Brain microvascular endothelial cell (primary cell): ENCODE measurements around the gene PSMD12.
"Not testable (repeated sequence)": the region's sequence is repeated elsewhere in the genome, so short reads cannot be mapped to it uniquely, and the experiment has no call there.

Source experiments
- DNase-seq: peaks from one replicate; pipeline ENCODE4 v3.0.0-alpha.2; 2020
- H3K27ac ChIP-seq: fragments of 250-450 bp; sonication (Bioruptor Pico); 2 replicates; pipeline ENCODE4 v1.5.1; 2020; ENCODE audit warnings: mild to moderate bottlenecking, moderate library complexity
- H3K27me3 ChIP-seq: fragments of 250-450 bp; sonication (Bioruptor Pico); replicated peaks from 2 replicates; pipeline ENCODE4 v1.5.1; 2020; ENCODE audit warnings: mild to moderate bottlenecking
- H3K36me3 ChIP-seq: fragments of 250-450 bp; sonication (Bioruptor Pico); replicated peaks from 2 replicates; pipeline ENCODE4 v1.5.1; 2020; ENCODE audit warnings: mild to moderate bottlenecking
- H3K4me3 ChIP-seq: 2 replicates; pipeline ENCODE4 v1.5.1; 2011; ENCODE audit warnings: low read depth, mild to moderate bottlenecking, control low read depth, low read length, moderate library complexity
- in situ Hi-C: cut with HindIII; loops from 2 replicates; pipeline ENCODE4 v1.10.0; 2017; ENCODE audit warnings: low sequenced_read_pairs, low pct_ligation_motif_present
- TF ChIP-seq, protein P1 (sequence below): IDR thresholded peaks from 2 replicates; pipeline ENCODE4 v1.5.1; 2011; ENCODE audit warnings: low read depth, mild to moderate bottlenecking, moderate library complexity, low read length, control low read depth, inconsistent platforms; ENCODE audit errors: missing control alignments

Gene PSMD12

DNA sequence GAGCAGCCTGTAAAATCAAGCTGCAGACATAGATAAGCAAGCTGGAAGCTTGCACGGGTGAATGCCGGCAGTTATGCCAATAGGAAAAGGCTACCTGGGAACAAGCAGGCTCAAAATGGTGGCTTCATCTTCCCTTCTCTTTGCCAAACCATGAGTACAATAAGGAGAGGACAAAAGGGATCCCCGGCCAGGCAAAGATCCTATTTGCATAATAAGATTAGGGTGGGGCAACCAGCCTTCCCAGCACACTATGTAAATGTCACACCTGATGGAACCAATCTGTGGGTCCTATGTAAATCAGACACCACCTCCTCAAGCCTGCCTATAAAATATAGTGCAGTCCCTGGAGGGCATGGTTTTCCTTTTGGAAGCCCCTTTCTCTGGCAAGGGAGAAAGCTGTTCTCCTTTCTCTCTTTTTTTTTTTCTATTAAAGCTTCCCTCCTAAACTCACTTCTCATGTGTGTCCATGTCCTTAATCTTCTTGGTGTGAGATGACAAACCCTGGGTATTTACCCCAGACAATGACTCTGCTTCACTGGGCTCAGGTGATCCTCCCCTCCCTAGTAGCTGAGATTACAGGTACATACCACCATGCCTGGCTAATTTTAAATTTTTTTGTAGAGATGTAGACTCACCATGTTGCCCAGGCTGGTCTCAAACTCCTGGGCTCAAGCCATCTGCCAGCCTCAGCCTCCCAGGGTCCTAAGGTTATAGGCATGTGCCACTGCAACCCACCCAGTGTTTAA lies 44.2 kb downstream of the PSMD12 start:
- Histone ChIP-seq H3K4me3 (no peak overlapping the region), H3K36me3 (no peaks in the 10 kb centered on the region), H3K27me3 (no peaks in the 10 kb centered on the region), H3K27ac (no peak overlapping the region)
- no peak for DNase-seq
- in situ Hi-C loops: no loop called here
- TF ChIP-seq, protein P1, sequence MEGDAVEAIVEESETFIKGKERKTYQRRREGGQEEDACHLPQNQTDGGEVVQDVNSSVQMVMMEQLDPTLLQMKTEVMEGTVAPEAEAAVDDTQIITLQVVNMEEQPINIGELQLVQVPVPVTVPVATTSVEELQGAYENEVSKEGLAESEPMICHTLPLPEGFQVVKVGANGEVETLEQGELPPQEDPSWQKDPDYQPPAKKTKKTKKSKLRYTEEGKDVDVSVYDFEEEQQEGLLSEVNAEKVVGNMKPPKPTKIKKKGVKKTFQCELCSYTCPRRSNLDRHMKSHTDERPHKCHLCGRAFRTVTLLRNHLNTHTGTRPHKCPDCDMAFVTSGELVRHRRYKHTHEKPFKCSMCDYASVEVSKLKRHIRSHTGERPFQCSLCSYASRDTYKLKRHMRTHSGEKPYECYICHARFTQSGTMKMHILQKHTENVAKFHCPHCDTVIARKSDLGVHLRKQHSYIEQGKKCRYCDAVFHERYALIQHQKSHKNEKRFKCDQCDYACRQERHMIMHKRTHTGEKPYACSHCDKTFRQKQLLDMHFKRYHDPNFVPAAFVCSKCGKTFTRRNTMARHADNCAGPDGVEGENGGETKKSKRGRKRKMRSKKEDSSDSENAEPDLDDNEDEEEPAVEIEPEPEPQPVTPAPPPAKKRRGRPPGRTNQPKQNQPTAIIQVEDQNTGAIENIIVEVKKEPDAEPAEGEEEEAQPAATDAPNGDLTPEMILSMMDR: no peak

DNA sequence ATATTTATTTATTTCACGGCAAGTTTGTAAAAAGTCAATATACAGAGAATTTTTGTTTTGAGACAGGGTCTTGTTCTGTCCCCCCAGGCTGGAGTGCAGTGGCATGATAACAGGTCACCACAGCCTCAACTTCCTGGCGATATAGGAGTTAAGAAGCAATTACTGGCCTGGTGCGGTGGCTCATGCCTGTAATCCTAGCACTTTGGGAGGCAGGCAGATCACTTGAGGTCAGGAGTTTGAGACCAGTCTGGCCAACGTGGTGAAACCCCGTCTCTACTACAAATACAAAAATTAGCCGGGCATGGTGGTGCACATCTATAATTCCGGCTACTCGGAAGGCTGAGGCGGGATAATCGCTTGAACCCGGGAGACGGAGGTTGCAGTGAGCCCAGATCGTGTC lies 44.9 kb downstream of the PSMD12 start:
- H3K27ac ChIP-seq, H3K36me3 ChIP-seq, DNase-seq, H3K4me3 ChIP-seq, H3K27me3 ChIP-seq, in situ Hi-C loops: not testable (repeated sequence)

DNA sequence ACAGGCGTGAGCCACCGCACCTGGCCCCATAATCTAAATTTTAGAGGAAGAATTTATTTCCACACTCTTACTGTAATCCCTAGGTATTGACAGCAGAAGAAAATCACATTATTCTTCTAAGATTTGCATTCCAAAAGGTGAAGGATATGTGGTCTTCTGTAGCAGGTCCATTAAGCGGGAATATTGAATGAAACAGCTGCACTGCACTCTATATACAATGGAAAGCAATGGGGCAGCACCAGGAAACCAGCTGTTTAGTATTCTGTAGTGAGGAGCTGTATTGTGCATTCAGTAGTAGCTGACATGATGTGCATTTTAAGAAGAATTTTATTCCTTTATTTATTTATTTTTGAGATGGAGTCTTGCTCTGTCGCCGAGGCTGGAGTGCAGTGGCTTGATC lies 49.6 kb downstream of the PSMD12 start:
- DNase-seq: no peak
- H3K4me3 ChIP-seq: no peak overlapping the region
- H3K36me3 ChIP-seq: no peaks in the 10 kb centered on the region
- in situ Hi-C loops: no loop called here
- H3K27me3 ChIP-seq: no peaks in the 10 kb centered on the region
- no peak overlapping the region for H3K27ac ChIP-seq
- TF ChIP-seq, protein P1: no peak

DNA sequence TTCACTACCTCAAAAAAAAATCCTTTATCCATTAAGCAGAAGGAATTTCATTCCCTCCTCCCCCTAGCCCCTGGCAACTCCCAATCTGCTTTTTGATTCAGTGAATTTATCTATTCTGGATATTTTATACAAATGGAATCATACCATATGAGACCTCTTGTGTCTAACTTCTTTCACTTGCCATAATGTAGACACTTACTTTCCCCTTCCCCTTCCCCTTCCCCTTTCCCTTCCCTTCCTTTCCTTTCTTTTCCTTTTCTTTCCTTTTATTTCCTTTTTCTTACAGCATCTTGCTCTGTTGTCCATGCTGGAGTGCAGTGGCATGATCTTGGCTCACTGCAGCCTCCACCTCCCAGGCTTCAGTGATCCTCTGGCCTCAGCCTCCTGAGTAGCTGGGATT lies 50.5 kb downstream of the PSMD12 start:
- in situ Hi-C loops: no loop called here
- Histone ChIP-seq H3K27ac (no peak overlapping the region), H3K4me3 (no peak overlapping the region), H3K36me3 (no peaks in the 10 kb centered on the region), H3K27me3 (no peaks in the 10 kb centered on the region)
- DNase-seq: no peak
- TF ChIP-seq, protein P1: no peak

DNA sequence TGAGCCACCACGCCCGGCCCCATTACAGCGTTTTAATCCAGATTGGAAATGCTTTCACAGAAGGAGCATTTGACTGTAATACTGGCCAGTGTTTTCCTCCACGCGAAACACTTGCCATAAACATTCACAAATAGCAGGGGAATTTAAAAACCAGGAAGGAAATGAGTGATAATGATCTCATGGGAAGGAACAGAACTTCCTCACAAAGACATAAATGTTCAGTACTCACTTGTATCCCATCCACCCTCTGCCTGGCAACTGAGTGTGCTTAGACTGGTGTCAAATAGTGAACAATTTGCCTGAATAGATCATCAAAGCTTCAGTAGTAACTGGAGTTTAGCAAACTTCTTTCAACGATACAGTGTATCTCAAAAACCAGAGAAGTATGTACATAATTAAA lies 54.1 kb downstream of the PSMD12 start:
- in situ Hi-C loops: no loop called here
- TF ChIP-seq, protein P1: no peak
- Histone ChIP-seq H3K27ac (no peak overlapping the region), H3K27me3 (no peaks in the 10 kb centered on the region), H3K36me3 (no peaks in the 10 kb centered on the region), H3K4me3 (no peak overlapping the region)
- no peak for DNase-seq

DNA sequence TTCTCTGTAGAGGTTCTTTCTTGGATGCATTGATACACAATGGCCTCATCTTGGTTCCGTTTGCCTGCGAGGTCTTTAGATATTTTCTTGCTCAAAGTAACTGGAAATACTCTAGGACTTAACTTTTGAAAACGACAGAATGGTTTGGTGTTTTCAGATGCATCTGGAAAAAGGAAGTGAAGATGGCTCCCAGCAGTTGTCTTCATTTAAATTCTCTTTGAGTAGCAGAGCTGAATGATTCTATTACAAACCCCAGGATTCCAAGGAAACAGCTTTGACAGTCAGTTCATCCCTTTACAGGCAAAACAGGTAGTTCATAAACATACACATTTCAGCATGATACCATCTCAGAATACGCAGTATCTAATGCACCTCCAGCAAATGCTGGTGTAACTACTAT lies 54.8 kb downstream of the PSMD12 start:
- no peaks in the 10 kb centered on the region for H3K27me3 ChIP-seq
- H3K27ac ChIP-seq: no peak overlapping the region
- TF ChIP-seq, protein P1: no peak
- H3K36me3 ChIP-seq: no peaks in the 10 kb centered on the region
- no peak overlapping the region for H3K4me3 ChIP-seq
- no peak for DNase-seq
- in situ Hi-C loops: no loop called here
